NCI-H69 (cell line): ENCODE measurements around the gene PARP3.

Experiments used
- DNase-seq: peaks from one replicate; lab custom pipeline; 2025; lab: John Stamatoyannopoulos, UW

The PARP3 gene

DNA sequence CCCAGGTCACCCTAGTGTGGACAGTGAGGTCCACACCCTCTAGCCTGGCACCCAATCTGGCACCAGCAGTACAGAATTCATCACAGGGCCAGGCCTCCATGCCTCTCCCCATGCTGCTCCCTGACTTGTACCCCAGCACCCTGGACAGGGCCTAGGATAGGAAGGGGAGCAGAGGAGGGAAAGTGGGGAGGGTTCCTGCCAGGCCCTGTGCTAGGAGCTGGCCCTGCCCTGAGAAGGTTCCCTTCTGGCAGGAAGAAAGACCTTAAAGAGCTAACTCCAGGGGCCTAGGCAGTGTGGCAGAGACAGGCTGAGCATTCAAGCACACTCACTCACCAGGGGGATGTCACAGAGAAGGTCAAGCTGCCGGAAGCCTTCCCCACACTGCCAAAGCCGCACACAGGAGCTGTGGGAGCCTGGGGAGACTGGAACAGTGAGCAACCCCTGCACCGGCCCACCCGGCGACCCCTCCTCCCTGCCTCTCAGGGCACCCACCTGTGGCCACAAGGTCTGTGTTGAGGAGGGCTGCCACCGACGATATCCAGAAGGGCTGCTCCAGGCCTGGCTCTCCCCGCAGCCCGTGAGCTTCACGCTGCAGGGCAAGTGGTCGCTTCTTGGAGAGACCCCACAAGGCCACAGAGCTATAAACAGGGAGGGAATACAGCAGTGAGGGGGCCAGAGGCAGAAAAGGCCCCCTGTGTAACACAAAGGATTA, 7.9 kb upstream of the PARP3 start:
- no peak for DNase-seq

DNA sequence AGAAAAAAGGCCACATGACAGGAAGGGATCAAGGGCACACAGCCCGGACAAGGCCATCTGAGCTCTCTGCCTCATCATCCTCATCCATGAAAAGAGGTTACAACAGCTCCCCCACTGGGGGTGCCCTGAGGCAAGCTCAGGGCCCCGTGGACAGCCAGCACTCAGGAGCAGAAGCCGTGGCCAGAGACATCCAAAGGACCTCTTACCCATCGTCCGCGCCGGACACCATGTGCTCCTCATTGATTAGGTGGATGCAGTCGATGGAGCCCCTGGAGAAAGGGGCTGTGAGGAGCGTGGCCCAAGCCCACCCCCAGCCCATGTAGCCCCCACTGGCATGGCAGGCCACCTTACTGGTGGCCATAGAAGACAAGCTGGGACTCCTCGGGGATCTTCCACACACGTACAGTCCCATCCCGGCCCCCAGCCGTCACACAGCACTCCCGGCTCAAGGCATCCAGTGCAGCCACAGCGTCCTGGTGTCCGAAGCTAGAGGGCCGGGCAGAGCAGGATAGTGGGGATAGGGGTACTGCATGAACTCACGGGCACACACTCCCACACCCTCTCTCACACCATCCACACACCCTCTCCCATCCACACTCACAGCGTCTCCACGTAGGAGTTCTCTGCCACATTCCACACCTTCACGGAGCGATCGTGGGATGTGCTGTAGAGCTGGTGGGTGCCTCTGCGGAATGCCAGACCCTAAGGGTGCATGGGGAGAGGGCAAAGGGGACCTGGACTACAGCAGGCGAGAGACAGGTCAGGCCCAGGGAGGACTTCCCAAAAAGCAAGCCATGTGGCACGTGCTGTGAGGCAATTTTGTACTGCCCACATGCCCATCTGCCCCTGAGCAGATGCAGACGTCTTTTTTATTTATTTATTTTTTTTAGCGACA, 6.9 kb upstream of the PARP3 start:
- DNase-seq: no peak

DNA sequence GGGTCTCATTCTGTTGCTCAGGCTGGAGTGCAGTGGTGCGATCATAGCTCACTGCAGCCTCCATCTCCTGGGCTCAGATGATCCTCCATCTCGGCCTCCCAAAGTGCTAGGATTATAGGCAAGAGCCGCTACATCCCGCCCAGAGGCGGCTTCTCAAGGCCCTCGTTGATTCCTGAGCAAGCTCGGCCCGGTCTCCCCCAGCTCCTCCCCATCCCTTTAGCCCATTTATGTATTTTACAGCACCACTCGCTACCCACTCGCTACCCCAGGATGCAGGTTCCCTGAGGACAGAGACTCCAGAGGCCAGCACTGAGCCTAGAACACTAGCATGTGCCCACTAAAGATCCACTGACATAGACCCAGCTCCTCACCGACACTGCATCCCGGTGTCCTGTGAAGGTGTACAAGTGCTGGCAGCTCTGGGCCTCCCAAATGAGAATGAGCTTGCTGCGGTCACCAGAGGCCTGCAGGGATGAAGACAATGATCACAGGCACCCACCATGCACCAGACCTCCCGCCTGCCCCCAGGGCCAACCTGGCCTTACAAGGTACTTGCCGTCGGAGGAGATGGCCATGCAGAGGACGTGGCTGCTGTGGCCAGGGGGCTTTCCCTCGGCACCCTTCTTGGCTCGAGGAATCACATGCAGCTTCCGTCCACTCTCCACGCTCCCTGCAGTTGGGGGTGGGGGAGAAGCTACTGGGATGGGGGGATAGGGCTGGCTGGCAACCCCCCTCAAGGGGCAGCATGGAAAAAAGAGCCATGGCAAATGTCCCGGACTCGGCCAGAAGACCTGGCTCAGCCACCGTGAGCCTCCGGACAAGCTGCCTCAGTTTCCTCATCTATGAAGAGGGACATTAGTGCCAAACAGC, 6.0 kb upstream of the PARP3 start:
- DNase-seq: no peak

DNA sequence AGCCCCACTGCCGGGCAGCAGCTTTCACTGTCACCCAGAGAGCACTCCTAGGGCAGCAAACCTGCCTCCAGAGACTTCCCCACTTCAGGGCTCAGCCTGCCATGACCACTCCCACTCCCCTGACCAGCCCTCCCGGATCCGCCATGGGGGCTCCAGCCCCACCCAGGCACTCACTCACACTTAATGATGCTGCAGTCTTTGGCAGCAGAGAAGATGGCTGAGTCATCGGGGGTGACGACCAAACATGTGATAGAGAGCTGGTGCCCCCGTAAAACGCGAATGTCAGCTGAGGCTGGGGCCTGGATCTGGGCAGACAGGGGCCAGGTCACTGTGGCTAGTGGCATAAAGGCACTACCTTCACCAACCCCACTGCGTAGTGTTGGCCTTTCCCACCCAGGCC, 5.1 kb upstream of the PARP3 start:
- no peak for DNase-seq

DNA sequence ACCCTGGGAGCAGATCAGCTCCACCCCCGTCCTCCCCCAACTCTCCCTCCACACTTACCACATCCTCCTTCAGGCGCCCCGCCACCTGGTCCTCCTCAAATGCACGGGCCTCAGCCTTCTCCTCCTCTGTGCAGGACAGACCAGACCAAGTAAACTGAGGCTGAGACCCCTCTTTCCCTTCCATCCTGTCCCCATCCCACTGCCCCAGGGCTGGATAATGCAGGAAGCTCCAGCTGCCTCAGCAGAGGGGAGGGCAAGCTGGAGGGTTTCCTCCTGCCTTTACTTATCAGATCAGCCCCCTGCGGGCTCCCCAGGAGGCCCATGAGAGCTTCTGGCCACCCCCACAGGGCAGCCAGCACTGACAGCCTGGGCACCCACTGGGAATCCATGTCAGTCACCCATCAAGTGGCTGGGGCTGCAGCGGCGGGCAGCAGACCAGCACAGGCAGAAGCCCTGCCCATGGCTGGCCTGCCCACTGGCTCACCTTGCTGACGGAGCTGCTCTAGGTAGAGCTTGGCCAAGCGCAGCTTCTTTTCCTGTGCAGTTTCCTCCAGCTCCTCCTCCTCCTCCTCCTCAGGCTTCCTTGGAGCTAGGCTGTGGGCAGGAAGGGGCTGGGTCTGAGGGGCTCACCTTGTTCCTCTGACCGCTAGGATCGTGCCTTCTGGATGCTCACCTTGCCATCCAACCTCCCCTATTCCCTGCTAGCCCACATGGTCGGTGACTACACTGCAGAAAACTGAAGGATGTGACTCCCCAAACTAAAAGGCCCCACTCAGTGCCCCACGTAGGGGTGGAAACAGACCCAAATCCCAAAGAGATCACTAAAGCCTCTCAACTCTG, 4.3 kb upstream of the PARP3 start:
- DNase-seq: no peak

DNA sequence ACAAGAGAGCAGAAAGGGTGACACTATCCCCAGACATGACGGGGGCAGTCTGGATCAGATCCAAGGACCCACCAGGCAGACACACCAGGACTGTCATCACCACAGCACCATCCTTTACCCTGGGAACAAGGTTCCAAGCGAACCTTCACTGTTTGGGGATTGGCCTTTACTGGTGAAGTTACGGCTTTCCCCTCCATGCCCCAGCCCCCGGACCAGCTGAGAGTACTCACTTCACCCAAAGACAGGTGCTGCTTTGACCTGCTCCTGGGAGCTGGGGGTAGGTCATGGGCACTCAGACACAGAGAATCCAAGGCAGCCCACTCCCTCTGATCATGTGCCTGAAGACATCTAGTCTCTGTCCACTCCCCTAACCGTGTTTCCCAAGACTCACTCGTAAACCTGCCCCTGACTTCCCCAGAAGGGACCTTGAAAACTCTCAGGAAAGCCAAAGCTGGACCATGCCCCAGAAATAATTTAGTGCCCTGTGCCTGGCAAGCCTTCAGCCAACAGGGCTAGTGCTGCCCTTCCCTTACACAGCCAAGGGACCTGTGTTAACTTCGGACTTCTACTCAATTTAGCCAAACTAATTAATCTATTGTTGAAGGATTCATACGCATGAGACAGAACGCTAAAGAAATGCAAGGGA, 3.3 kb upstream of the PARP3 start:
- no peak for DNase-seq

DNA sequence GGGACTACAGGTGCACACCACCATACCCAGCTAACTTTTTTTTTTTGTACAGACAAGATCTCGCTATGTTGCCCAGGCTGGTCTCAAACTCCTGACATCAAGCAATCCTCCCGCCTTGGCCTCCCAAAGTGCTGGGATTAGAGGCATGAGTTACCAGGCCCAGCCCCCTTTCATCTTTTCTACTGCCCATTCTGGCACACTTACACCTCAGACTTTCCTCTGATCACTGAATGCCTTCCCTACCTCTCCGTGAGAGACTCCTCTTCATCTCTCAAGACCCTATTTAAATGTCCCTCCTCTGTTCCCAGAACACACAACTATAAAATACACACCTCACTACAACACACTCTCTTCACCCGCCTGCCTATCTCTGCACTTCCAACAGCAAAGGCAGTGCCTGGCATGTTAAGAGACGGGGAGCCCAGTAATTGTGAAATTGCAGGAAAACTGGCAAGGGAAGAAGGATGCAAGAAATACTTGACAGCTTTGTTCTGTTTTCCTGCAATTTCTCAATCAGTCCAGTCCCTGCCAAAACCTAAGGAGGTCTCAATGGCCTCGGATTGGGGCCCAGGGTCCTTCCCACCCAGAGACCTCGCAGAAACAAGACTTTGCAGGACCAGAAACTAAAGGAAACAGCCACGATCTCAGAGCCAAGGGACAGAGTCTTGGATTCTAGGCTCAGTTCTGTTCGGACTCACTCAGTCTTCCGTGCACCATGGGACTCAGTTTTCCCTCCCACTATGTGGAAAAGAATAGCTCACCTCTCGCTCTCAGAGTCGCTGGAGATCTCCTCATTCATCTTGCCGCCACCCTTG, 1.3 kb upstream of the PARP3 start:
- DNase-seq: peak; percentile 12

DNA sequence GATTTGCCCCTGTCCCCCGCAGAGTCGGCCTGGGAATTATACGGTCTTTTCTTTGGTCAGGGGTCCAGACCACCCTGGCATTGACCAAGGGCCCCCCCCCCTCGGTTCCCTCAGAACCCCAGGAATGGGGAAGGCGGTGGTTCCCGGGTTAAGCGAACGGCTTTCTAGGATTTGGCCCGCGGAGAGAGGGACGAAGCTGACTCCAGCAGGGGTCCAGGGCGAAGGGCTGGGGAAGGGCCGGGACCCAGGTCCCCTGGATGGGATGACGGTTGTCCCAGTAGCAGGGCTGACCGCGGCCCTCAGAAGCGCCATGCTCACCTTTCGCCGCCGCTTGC, 733 bp upstream of the PARP3 start:
- no peak for DNase-seq

DNA sequence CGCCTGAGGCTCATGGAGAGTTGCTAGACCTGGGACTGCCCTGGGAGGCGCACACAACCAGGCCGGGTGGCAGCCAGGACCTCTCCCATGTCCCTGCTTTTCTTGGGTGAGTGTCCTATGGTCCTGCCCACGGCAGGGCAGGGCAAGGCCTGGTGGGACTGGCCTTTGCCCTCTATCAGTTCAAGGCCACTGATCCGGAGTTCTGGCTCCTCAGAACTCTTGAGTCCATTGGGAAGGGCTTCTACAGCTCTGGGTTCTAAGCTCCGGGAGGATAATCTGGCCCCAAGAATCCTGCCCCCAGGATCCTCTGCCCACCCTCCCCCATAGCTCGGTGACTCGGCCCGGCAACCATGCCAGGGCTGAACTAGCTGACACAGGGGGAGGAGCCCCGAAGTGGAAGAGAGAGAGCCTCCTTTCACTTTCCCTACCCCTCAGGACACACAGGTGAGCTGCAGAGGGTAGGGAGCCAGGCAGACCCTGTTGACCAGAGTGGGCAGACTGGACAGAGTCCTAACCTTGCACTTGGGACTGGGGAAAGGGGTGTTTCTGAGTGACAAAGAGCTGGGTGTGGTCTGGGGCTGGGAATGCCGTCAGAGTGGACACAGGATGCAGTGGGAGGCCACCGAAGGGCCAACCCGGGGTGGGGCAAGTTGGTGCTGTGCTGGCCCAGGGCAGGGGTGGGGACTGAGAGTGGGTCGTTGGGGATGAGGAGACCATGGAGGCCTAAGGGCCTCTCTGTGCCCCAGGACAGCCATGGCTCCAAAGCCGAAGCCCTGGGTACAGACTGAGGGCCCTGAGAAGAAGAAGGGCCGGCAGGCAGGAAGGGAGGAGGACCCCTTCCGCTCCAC, 664 bp downstream of the PARP3 start:
- DNase-seq: no peak

DNA sequence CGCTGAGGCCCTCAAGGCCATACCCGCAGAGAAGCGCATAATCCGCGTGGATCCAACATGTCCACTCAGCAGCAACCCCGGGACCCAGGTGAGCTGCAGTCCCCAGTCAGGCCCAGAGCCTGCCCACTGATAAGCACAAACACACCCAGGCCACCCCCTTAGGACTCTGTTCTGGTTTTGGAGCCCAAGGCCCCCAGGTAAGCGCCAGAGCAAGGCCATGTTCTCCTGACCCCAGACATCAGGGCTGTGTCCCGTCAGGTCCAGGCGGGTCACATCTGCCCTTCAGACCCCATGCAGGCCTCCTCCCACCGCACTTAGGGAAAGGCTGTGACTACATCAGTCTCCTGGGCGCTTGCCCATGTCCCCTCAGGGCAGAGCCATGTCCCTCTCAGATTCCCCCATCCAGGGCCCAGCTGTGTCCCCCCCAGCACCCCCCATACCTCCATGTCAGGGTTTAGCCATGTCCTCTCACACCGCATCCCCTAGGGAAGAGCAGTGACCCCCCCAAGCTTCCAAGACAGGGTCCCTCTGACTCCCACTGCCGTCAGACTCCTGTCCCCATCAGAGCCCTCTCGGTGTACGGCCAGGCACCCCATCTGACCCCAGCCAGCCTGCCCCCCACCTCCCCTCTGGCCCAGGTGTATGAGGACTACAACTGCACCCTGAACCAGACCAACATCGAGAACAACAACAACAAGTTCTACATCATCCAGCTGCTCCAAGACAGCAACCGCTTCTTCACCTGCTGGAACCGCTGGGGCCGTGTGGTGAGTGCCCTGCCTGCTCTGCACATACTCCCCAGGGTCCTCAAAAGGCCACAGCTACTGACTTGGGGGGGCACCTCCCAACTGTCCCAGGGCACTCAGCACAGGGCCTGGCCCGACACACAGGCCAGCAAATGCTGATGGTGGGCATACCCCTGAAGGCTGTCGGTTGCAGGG, 1.6 kb downstream of the PARP3 start:
- no peak for DNase-seq

DNA sequence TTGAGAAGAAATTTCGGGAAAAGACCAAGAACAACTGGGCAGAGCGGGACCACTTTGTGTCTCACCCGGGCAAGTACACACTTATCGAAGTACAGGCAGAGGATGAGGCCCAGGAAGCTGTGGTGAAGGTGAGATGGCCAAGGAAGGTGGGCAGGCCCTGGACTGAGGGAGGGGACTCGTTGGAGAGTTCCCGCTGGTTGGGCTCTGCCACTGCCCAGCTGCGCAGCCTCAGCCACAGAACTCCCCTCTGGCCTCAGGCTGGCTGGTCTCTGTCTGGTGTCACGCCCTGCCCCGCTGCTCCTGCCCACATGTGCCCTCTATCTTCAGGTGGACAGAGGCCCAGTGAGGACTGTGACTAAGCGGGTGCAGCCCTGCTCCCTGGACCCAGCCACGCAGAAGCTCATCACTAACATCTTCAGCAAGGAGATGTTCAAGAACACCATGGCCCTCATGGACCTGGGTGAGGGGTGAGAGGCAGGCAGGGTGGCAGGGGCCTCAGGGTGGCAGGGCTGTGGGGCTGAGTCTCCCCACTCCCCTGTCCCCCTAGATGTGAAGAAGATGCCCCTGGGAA, 2.4 kb downstream of the PARP3 start:
- DNase-seq: no peak

DNA sequence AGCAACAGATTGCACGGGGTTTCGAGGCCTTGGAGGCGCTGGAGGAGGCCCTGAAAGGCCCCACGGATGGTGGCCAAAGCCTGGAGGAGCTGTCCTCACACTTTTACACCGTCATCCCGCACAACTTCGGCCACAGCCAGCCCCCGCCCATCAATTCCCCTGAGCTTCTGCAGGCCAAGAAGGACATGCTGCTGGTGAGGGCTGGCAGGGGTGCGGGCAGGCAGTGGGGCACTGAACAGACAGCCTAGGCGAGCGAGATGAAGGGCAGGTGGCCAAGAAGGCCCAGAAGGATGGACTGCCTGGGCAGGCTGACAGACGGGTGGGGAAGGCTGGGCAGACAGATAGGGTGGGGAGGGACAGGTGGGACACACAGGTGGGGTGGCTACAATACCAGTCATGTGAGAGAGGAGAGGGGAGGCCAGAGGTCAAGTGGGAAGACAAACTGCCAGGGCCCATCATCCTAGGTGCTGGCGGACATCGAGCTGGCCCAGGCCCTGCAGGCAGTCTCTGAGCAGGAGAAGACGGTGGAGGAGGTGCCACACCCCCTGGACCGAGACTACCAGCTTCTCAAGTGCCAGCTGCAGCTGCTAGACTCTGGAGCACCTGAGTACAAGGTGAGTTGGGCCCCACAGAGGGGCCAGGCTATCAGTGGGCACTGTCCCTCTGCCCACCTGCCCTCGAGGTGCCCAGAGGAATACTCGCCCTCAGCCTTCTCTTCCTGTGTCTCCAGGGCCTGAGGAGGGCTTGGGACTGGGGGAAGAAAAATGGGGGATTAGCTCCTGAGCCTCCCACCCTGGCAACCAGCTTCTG, 3.1 kb downstream of the PARP3 start:
- DNase-seq: no peak

DNA sequence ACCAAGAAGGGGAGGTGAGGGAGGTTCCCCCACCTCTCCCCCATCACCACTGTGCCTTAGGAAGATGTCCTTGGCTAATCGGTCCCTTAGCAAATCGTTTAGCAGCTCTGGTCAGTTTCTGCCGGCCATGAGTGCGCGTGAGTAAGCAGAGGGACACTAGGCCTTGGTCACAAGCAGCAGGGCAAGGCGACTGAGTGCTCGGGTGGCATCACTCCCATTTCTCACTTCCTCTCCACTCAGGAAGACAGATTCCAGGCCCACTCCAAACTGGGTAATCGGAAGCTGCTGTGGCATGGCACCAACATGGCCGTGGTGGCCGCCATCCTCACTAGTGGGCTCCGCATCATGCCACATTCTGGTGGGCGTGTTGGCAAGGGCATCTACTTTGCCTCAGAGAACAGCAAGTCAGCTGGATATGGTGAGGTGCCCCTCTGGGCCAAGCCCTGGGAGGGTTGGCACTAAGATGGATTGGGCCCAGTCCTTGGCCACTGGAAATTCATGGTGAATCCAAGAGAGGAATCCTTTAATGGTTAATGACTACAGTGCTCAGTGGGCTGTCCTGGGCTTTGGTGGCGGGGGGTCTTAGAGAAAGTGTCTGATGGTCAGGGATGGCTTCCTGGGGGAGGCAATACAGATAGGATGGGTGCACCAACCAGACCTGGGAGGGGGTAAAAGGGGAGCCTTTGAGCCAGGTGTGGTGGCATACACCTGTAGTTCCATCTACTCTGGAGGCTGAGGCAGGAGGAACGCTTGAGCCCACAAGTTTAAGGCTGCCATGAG, 4.0 kb downstream of the PARP3 start:
- no peak for DNase-seq

DNA sequence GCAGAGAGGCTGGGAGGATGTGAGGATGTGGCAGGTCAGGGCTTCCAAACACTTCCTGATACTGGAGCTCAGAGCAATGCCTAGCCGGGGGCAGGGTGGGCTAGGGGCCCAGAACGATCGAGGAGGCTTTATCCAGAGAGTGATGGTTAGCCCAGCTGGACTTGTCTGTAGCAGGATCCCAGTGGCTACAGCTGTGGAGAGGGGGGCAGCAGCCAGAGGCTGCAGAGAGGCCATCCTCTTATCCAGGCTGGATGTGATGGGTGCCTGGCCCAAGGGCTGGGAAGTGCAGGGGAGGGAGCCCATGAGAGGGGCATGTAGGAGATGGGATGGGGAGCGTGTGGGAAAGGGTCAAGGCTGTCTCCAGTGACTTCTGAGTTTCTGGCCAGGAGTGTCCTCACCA, 4.6 kb downstream of the PARP3 start:
- no peak for DNase-seq

DNA sequence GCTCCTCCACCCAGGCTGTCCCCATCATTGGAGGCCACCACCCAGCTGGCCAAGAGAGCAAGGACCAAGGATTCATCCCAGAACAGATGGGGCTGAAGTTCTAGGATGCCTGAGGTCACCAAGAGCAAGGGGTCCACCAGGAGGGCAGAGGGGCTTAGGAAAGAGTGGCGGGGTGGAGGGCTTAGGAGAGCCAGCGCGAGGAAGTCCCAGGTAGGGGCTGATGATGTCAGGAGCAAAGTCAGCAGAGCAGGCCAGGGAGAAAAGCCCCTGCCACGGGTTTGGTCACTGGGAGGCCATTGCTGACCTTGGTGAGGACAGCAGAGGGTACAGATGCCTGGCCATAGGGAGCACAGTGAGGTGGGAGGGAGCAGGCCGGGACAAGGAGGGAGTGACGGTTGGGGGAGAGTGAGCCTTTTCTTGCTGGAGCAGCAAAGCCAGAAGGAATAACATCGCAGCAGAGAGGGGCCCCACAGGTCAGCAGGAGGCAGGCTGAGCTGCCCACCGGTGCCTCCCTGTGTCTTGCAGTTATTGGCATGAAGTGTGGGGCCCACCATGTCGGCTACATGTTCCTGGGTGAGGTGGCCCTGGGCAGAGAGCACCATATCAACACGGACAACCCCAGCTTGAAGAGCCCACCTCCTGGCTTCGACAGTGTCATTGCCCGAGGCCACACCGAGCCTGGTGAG, 5.2 kb downstream of the PARP3 start:
- DNase-seq: no peak
